Thyroid gland (tissue), 4 donors: Measurements from ENCODE around the gene PRPSAP2.
"Not testable (repeated sequence)": the region's sequence is repeated elsewhere in the genome, so short reads cannot be mapped to it uniquely, and the experiment has no call there.

ENCODE experiments used
- POLR2A ChIP-seq, 2 donors: fragments of 450-650 bp; IDR thresholded peaks; one replicate each; pipeline ENCODE4 v1.6.1; 2017; ENCODE audit warnings: antibody characterized with exemption in 2 of 2, mild to moderate bottlenecking in 2 of 2, moderate library complexity in 1 of 2
- TF ChIP-seq, protein P1 (sequence below), 6 experiments: fragments of 200-600 bp in 3 of 6; fragments of 450-650 bp in 3 of 6; sonication (generic) in 3 of 6; IDR thresholded peaks; one replicate each; pipeline ENCODE4 v1.5.1; 2016 to 2019; ENCODE audit warnings: antibody characterized with exemption in 6 of 6, mild to moderate bottlenecking in 2 of 6, inconsistent platforms in 1 of 6, moderate library complexity in 1 of 6

- TF ChIP-seq, protein P1, sequence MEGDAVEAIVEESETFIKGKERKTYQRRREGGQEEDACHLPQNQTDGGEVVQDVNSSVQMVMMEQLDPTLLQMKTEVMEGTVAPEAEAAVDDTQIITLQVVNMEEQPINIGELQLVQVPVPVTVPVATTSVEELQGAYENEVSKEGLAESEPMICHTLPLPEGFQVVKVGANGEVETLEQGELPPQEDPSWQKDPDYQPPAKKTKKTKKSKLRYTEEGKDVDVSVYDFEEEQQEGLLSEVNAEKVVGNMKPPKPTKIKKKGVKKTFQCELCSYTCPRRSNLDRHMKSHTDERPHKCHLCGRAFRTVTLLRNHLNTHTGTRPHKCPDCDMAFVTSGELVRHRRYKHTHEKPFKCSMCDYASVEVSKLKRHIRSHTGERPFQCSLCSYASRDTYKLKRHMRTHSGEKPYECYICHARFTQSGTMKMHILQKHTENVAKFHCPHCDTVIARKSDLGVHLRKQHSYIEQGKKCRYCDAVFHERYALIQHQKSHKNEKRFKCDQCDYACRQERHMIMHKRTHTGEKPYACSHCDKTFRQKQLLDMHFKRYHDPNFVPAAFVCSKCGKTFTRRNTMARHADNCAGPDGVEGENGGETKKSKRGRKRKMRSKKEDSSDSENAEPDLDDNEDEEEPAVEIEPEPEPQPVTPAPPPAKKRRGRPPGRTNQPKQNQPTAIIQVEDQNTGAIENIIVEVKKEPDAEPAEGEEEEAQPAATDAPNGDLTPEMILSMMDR (IDR thresholded peaks at IDR 0.05) = not testable (repeated sequence)
- TF ChIP-seq POLR2A (IDR thresholded peaks at IDR 0.05) = not testable (repeated sequence)
Measured at GRCh38 chr17:18827613-18828012, 30.3 kb upstream of the PRPSAP2 start.
